ELR (cell line): ENCODE results near the gene CDCP1.

Experiments used
- DNase-seq: peaks from one replicate; pipeline ENCODE4 v3.0.0-alpha.2; 2015; ENCODE audit warnings: low read depth

Gene CDCP1, protein sequence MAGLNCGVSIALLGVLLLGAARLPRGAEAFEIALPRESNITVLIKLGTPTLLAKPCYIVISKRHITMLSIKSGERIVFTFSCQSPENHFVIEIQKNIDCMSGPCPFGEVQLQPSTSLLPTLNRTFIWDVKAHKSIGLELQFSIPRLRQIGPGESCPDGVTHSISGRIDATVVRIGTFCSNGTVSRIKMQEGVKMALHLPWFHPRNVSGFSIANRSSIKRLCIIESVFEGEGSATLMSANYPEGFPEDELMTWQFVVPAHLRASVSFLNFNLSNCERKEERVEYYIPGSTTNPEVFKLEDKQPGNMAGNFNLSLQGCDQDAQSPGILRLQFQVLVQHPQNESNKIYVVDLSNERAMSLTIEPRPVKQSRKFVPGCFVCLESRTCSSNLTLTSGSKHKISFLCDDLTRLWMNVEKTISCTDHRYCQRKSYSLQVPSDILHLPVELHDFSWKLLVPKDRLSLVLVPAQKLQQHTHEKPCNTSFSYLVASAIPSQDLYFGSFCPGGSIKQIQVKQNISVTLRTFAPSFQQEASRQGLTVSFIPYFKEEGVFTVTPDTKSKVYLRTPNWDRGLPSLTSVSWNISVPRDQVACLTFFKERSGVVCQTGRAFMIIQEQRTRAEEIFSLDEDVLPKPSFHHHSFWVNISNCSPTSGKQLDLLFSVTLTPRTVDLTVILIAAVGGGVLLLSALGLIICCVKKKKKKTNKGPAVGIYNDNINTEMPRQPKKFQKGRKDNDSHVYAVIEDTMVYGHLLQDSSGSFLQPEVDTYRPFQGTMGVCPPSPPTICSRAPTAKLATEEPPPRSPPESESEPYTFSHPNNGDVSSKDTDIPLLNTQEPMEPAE

DNA sequence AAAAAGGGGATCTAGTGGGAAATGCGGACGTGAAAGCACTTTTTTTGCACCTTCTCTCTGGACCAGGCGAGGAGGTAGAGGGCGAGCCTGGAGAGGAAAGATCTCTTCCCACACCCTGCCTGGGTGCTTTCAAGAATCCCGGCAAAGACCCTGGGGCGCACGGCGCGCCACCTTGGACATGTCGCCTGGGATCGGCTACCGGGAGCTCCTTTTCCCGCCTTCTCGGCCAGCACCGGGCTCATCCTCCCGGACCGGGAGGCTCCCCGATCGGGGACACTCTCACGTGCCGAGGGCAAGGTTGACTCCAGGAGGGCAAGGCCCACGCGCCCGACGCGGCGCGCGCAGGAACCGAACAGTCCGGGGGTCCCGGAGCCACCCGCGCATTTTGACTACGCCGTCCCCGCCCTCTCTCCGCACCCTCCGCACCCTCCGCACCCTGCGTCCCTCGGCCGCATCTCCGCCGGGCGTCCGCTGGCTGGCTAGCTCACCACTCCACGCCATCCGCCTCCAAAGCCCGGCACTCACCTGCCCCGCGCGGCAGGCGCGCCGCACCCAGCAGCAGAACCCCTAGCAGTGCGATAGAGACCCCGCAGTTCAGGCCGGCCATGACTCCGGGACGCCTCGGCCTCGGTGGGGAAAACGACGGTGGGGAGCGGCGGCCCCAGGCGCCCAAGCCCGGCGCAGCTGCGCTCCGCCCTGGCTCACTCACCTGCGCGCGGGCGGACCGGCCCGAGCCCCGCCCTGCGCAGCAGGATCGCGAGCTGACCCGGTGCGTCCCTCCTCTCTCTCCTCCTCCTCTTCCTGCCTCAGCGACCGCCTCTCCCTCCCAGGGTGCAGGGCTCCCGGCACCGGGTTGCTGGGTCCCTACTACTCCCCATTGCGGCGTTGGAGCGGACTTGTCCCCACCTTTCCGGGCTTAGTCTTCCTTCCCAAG lies at the start of gene CDCP1:
CDCP1 (minus strand) TSS at position 698 of the 934 bp plus-strand sequence; CDS start at position 607, 91 bp downstream.
- no peak for DNase-seq

DNA sequence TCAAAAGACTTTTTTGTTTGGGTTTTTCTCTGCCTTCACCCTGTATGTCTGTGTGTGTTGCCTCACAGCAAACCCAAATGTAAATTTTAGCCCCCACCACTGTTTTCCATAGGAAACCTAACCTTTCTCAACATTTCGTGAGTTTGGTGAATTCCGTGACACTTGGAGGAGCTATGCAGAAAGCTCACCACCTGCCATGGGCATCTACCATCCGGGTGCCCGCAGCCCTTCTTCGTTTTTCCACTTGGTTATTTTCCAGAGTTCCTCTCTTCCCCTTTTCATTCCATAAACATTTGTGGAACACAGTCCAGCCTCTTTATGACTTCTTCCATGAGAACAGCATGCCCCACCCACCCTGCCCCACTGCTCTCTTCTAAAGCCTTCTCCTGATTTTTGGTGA lies 48.6 kb upstream of the CDCP1 start:
- no peak for DNase-seq

DNA sequence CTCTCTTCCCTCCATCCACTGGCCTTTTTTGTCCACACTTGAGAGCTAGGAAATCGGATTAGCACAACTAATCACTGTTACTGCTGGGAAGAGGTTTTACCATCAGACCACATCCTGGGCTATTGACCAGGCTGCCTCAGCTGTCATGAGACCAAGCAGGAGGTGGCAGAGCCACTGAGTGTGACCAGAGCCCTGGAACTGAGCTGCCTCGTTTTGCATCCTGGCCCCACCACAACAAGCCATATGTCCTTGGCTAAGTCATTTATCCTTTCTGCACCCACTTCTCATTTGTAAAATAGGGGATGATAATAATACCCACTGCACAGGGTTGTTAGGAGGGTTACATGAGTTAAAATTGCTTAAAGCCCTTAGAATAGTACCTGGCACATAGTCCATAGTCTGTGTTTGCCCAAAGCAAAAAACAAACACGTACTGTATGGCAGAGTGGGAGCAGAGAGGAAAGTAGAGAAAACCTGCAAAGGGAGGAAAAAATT lies 45.8 kb upstream of the CDCP1 start:
- DNase-seq: no peak

DNA sequence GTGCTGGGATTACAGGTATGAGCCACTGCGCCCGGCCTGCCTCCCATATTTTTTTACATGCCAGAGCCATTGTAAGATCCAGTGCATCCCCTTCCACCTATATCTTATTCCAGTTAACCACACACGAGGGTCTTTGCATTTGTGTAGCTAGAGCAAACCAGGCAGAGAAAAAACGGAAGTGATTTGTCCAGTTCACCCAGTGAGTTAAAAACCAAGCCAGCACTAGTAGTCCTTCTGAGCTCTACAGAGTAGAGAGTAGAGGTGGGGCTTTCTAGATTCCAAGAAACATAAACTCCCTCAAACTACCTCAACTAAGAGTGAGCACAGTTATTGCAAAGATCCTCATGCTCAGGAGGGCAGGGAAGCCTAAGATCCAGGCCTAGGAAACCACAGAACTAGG lies 45.2 kb upstream of the CDCP1 start:
- no peak for DNase-seq

DNA sequence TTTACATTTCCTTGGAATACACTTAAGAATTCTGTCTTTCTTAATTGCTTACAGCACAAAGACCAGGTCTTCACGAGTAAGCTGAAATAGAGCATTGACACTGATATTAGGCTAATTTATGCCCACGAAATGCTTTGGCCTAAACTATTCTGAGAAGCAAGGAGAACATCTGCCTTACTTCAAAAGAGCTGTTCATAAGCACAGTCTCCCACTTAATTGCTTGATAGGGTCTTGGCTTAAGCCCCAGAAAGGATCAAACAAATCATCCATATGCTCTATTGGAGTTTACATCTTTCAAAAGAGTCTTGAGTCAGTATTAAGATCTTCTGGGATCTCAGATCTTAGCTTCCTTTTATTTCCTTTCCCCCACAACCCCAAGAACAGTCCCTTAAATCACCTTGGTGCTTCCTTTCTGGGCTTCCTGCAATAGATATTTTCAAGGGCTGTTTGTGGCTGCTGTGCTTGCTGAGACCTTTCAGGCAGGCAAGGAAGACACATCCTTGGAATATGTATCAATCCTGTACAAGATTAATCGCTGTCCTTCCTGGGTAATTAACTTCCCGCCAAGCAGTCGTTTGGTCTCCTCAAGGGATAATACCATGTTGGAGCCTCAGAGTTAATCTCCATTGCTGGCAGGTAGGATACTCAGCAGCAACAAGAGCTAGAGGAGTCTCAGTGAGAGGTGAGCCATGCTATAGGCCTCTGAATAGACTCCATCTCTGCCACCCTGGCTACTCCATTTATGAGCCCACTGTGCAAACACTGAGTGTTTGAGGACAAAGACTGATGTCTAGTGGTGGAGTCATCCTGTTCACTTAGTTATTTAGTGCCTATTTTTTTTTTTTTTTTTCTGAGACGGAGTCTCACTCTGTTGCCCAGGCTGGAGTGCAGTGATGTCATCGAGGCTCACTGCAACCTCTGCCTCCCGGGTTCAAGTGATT lies 42.8 kb upstream of the CDCP1 start:
- no peak for DNase-seq

DNA sequence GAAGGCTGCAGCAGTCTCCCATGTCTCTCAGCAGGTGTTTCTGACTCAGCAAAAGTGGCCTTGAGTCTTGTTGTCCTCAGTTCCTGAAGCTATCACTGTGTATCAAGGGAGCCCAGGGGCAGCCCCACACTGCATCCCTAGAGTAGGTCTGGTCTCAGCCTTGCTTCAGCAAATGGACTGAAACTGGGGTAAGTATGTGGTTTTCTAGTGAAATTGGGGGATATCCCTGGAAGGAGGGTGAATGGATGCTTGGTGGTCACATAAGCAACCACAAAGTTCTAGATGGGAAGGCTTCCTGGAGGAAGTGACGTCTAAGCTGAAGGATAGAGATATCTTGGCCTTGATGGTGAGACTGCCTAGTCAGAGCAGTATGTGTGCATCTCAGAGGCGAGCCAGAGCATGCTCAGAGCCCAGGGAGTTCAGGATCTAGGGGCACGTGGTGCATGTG lies 41.5 kb upstream of the CDCP1 start:
- no peak for DNase-seq

DNA sequence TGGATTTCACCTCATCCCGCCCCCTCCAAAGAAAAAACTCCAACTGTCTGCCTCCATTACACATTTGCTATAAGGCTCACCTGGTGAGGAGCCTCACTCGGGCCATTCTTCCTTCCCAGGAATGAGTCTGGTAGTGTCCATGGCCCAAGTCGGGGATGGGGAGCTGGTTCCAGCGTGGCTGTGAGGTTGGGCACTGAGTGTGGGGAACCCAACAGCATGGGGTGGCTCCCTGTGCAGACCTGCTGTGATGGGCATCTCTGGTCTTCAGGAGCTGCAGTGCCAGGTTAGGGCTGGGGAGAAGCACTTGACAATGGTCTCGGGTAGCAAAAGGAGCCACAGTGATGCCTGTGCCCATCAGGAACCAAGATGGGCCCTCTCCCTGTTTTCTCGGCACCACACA lies 40.7 kb upstream of the CDCP1 start:
- no peak for DNase-seq

DNA sequence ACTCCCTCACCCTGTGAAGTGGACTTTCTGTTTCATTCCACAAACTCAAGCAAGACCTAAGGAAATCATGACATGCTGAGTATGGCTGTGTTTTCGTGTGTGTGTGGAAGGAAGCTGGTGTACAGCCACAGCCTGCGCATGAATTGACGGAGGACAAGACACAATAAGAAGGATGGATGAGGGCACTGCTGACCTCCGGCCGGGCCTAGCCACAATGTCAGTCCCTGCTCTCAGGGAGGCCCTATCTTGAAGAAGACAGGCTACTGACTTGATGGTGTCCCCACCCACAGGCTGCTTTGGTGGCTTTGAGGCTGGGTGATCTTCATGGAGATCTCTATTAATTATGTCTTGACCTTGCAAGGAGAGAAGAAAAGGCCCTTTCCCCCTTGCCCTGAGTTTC lies 39.3 kb upstream of the CDCP1 start:
- no peak for DNase-seq

DNA sequence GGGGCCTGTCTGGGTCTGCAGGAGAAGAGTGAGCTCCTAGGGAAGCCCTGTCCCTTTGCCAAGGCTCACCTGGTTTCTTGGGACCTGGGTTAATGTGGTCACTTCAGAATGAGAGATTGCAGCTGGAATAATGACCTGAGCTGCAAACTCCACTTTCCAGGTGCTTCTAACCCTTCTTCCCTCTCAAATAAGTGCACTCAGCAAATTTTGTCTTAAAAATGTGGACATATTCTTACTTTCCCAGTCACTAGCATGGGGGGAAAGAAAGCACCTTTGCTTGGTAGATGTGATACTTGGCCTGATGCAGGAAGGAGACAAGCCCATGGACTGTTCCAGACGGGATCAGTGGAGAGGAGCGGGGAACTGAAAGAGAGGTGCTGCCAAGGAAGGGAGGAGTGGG lies 38.9 kb upstream of the CDCP1 start:
- no peak for DNase-seq

DNA sequence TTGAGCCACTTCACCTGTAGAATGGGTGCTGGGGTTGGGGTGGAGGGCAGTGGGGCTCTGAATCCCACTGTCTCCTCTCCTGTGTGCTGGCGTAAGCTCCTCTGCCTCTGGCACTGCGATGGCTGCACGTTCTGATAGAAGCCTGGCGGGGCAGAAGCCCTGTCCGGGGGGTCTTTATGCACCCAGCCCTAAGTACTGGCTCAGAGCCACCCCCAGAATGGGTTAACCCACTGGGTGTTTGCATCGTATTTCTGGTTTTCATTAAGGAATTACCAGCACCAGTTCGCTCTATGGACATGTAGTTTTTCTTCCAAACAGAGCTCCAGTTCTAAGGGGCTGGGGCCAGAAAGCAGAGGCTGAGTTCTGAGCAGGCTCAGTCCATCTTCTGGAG lies 37.7 kb upstream of the CDCP1 start:
- DNase-seq: no peak

DNA sequence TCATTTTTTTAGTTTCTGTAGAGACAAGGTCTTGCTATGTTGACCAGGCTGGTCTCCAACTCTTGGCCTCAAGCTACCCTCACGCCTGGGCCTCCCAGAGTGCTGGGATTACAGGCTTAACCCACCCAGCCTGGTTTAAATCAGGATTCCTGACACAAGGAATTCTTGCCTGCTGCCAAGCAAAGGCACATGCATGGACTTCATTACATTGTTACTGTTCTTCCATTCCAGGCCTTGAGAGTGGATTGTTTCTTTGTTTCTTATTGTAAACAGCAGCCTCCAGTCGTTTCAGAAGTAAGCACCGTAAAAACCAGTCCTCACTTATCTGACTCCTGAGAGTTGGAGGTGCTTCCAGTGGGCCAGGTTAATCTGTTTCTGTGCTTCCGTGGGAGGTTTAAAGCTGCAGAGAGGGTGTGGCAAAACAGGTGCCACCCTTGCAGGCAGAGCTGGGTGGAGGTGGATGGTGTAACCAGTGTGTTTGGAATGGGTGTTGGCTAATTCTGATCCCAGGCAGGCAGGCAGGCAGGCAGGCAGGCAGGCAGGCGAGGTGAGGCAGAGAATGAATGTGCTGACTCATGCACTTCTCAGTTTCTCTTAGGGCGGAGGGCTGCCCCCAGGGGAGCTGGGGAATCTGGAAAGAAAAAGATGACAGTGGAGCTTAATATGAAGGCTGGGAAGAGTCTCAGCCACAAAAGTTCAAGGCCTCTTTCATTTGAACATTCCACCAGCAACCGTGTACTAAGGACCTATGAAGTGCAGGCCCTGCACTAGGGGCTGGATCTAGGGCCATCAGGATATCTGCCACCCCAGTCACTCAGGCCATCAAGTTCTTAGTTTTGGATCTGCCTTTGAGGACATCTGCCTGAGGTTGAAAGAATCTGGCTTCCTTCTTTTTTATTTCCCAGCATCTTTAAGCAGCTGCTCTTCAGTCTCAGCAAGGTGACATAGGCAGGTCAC lies 37.0 kb upstream of the CDCP1 start:
- DNase-seq: peak; percentile 64

DNA sequence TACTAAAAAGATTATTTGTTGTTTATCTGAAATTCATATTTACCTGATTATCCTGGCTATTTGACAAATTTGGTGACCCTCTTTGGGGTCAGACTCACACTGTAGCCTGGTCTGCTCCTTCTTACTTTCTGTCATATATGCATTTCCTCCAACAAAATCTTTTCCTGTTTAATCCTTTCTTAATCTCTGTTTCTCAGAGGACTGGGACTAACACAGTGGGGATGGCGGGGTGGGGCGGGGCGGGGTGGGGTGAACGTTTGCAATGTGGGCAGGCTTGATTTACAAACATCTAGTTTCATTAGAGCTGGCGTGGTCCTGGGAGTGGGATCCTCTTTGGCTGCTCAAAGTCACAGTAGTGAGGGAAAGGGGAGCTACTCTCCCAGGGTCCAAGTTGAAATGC lies 35.3 kb upstream of the CDCP1 start:
- no peak for DNase-seq

DNA sequence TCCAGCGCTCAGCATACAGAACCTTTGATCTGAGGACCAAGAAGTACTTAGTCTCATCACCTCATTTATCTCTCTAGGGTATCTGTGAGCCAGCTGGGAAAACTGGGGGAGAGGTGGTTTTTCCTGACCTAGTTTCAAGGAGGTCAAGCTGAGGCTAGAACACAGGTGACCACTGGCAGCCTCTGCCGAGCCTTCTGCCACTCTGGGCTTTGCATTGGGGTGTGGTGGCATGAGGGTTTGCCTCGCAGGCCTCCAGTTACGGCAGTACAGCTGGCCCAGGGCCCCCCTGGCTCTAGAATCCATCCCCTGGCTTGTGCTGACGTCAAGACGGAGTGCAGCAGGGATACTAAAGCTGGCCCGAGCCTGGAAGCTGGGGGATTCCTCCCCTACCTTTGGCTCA lies 34.7 kb upstream of the CDCP1 start:
- DNase-seq: no peak

DNA sequence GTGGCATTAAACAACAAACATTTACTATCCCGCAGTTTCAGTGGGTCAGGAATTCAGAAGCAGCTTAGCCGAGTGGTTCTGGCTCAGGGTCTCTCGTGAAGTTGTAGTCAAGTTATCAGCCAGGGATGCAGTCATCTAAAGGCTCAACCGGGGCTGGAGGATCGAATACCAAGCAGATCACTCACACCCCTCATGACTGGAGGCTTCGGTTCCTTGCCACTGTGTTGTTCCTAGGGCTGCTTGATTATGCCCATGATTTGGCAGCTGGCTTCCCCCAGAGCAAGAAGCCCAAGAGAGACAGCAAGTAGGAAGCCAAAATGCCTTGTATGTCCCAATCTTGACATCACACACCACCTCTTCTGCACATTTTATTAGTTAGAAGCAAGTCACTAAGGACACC lies 33.9 kb upstream of the CDCP1 start:
- peak; percentile 84 for DNase-seq

DNA sequence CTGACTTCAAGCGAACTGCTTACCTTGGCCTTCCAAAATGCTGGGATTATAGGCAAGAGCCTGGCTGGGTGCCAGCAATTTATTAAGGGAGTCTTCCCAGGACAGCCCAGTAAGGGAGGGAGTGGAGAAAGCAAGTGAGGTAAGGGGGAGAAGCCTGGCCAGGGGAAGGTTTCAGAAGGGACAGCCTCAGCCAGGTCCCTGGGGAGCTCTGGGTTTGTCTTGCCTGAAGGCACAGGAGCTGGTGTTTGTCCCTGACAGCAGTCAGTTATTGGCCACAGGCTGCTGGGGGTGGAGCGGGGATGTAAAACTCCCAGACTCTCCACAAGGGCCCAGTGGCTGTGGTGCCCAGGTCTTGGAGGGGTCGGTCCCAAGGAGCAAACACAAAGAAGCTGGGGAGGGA lies 33.0 kb upstream of the CDCP1 start:
- DNase-seq: no peak

DNA sequence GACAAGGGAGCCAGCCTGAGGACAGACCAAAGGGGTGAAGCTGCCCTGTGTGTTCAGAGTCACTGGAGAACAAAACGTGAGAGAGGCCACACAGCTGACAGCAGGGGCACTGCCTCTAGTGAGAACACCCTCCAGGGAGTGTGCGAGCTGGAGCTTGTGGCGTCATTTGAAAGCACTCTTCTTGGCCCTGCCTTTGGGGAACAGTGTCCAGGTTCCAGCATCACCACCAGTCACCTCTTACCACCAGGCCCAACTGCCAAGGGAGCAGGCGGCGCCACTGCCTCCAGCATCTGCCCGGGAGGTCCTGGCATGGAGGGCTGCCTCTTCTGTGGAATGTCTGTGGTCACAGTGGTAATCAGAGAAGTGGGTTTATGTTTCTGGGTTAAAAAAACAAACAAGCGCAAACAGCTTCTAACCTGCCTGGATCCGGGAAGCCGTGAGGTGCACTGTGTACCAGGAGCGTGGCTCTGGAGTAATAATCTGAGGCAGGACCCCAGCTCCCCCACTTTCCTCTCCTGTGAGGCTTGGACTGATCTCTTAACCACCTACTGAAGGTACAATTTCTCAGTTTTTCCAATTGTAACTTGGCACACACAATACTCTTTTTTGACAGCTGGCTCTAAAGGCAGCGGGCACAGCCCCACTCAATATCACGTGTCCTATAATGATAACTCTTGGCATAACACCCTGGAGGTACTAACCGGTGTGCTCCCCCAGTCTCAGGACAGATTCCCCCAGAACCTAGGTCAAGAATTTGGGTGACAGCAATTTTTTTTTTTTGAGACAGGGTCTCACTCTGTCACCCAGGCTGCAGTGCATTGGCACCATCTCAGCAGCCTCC lies 32.2 kb upstream of the CDCP1 start:
- peak; percentile 61 for DNase-seq

DNA sequence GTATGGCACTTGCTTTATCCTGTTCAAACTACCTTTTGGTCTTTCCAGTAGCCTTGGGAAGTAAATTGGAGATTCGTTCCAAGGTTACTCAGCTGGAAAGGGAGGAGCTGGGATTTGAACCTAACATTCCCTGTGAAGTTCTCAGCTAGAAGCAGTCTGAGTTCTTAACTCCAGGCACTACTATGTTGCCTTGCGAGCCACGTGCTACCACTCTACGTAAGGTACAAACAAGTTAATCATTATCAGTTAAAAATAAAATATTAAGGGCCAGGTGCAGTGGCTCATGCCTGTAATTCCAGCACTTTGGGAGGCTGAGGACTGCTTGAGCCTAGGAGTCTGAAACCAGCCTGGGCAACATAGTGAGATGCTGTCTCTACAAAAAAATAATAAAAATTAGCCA lies 30.7 kb upstream of the CDCP1 start:
- DNase-seq: no peak

DNA sequence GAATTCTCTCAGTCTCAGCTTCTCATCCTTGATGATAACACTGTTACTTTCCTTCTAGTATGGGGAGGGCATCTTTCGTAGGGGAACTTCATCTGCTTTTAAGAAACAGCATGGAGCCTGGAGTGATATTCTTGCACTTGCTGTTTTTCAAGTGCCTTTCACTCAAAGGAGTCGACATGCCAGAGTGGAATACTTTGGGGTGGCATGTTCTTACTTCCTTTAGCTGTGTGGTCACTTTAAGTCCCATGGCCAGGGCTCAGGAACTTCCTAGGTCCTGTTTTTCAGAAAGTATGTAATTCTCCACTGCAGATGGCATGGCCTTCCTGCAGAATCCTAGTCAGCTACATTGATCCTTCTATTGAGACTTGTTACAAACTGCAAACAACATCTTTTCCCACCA lies 28.1 kb upstream of the CDCP1 start:
- no peak for DNase-seq

DNA sequence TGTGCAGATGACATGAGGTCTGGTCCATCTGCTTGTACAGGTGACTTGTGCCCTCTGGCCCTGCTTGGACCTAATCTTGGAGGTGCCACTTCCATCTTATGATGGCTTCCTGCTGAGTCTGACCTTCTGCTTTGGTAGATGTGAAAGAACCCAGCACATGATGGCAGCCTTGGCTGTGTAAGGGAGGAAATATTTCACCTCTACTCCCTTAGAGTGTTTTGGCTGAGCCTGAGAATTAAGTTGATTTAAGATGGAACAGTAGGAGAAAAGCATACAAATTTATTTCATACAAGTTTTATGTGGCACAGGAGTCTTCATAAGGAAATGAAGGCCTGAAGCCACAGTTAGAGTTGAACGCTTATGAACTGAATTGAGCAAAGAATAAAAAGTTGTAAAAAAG lies 27.6 kb upstream of the CDCP1 start:
- DNase-seq: no peak
